GM18508 (cell line): Measurements from ENCODE around the gene RAD51B.

Experiments used
- ATAC-seq: cut with Tn5 transposase; IDR thresholded peaks from one replicate; pipeline ENCODE4 v1.9.1; 2021; ENCODE audit warnings: moderate number of reproducible peaks; ENCODE audit not compliant: insufficient read depth, unreplicated experiment

The RAD51B gene

DNA sequence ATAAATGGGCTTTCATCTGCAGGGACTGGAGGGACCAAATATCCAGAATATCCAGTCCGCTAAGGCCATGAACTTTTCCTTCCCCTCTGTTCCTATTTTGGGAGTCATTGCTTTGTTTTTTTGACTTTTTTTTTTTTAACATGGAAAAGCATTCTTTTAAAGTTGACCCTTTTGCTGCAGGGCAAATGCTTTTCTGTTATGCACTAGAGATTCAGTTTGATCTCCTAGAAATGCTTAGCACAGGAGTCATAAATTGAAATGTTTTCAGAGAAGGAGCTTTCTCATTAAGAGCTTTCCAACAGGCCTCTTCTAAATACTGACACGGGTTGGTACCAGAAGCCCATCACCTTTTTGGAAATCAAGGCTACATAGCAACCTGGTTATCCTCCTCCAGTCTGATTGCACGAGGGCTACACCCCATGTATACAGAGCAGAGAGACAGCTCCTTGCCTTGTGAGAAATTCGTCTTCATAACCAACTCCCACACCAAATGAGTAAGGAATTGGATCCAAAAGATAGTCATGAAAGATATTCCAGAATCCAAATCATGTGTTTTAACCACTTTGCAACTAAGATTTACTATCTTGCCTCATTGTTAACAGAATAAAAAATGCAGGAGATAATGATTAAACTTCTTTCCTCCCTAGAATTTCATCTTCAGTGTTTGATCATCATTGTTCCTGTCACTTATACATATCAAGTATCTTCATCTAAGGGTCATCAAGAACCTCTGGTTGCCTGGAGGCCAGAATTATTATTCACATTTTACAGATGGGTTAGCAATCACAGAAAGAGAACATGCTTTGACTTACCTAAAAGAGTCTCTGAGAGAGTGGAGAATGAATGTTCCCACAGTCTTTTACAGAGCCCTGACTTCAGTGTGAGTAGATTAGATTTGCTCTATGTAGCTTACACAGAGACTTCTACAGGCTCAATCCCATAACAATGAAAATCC is 583.9 kb downstream of the RAD51B start:
- no peak for ATAC-seq

DNA sequence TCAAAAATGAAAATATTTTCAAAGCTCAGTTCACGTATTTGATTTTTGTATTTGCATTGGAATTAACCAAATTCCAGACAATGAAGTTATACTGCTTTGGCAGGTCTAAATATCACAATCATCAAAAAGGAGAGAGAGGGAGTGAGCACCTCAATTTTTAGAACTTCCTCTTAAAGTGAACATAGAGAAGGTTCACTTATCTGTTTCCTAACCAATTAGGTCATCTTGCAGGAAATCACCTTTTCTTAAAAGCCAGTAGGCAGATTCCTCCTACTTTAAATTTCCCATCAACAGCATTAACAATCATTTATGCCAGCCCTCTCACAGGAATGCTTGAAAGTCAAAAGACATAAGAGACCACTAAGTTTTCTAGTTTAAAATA is 584.6 kb downstream of the RAD51B start:
- ATAC-seq: no peak

- ATAC-seq: no peak
Measured at GRCh38 chr14:68404652-68405183, 585.1 kb downstream of the RAD51B start.

DNA sequence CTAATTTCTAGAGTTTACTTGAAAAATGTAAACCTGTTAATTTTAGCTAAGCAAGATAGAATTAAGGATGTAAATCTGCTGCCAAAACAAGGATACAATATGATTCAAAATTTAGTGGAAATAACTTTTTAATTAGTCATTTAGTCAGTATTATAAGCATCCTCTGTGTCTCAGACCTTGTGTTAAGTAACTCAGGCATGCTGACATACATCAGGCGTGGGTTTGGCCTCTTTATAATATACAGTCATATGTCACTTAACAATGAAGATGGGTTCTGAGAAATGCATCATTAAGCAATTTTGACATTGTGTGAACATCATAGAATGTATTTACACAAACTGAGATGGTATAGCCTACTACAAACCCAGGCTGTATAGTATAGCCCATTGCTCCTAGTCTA is 586.4 kb downstream of the RAD51B start:
- no peak for ATAC-seq

GRCh38 chr14:68407285-68407684 is 587.7 kb downstream of the RAD51B start:
- ATAC-seq: no peak

DNA sequence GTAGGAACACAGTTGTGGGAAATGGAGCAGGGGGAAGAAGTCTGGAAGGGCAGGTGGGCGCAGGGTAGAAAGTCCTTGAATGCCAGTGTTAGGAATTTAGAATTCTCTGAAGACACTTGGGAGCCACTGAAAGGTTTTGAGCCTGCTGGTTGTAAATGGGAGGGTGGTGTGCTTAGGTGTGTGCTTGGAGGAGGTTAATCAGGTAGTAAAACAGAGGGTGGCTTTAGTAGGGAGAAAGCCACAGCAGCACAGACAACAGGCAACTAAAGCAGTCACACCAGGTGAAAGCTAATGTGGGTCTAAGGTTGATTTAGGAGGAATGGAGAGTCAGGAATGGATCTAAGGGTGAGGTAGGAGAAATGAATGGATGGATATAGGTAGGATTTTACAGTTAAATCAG is 588.2 kb downstream of the RAD51B start:
- ATAC-seq: no peak

DNA sequence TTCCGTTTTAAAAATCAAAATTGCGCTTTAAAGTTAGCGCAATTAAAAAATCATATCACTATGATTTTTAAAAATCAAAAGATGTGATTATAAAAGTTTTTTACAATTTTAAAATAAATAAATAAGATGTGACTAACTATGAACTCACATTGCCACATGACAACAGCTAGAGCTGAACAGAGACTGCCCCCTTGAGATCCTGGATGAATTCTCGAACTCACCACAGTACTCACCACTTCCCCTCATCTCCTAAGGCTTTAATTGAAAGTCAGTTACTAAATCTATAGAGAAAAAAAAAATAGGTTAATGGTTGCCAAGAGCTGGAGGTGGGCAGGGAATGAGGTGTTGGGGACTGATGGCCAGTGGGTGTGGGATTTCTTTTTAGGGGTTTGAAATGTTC is 589.1 kb downstream of the RAD51B start:
- no peak for ATAC-seq

GRCh38 chr14:68409387-68409786 is 589.8 kb downstream of the RAD51B start:
- no peak for ATAC-seq

DNA sequence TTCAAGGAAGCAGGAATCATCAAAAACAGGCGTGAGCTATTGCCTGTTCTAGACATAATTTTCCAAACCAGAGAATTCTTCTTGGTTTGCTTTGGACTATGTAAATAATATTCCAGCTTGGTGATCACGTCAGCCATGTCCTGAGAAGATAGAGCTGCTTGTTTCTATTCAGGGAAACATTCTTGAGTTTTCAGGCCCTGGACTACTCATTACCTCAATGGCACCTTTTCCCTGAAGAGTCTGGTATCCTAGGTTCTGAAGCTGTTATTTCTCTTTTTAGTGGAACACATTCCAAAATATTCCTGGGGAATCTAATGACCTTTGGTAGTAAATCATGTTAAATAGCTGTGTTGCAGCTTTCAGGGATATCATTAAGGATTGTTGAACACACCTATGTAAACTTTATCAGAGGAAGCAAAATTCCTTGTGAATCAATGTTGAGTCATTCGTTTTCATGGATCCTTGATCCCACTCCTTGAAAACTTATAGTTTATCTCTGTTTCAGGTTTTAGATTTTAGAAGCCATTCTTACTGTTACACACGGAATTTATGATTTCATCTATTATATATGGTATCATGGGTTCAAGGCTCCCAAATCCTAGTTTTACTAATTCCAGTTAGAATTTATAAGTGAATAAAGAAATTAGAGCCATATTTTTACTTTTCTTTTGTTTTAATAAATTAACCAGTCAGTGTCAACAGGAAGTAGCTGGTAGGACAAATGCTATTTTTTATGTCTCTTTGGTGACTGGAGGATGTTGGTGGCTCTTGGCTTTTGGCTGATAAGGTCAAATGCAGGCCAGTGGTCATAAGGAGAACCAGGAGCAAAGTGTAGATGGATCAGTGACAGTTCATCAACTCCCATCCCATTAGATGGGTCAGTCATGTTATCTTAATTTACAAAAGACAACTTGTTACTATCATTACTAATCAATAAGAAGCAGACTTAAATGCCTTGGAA is 593.2 kb downstream of the RAD51B start:
- no peak for ATAC-seq

- no peak for ATAC-seq
Measured at GRCh38 chr14:68413509-68413908, 593.9 kb downstream of the RAD51B start.

GRCh38 chr14:68414121-68414520 is 594.5 kb downstream of the RAD51B start:
- no peak for ATAC-seq

GRCh38 chr14:68416171-68416570 is 596.6 kb downstream of the RAD51B start:
- ATAC-seq: no peak

- no peak for ATAC-seq
Measured at GRCh38 chr14:68417009-68417650, 597.6 kb downstream of the RAD51B start.

- ATAC-seq: no peak
Measured at GRCh38 chr14:68418174-68419118, 598.9 kb downstream of the RAD51B start.

- ATAC-seq: no peak
Measured at GRCh38 chr14:68420350-68420749, 600.8 kb downstream of the RAD51B start.

DNA sequence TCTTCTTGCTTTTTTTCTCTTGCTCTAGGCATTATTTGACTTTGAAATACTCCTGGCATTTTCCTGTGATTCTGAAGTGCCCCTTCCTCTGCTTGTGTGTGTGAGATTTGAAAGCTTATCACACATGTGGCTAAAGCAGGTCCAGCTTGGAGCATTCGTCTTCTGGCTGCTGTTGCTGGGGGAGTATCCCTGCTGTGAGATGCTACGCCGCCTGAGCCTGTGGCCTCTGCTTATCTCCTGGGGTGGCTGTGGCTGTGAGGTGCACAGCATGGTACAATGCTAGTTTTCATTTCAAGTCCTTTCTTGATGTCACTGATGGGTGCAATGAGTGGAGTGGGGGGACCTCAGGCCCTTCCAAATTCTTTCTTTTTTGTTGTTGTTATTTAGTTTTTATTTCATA is 601.5 kb downstream of the RAD51B start:
- no peak for ATAC-seq

- no peak for ATAC-seq
Measured at GRCh38 chr14:68423686-68424085, 604.1 kb downstream of the RAD51B start.

GRCh38 chr14:68424443-68425172 is 605.0 kb downstream of the RAD51B start:
- no peak for ATAC-seq
